ENCODE data around the gene PBX1. TPM values are rescaled to one million over a fixed set of nuclear protein-coding genes. Genes with fewer than 3 reads are reported as not detected.

Gene PBX1
- total and polyA plus RNA-seq, 2 of the 4 experiments (the other 2 are of a cell fraction) = 13.9 to 17.9 TPM

DNA sequence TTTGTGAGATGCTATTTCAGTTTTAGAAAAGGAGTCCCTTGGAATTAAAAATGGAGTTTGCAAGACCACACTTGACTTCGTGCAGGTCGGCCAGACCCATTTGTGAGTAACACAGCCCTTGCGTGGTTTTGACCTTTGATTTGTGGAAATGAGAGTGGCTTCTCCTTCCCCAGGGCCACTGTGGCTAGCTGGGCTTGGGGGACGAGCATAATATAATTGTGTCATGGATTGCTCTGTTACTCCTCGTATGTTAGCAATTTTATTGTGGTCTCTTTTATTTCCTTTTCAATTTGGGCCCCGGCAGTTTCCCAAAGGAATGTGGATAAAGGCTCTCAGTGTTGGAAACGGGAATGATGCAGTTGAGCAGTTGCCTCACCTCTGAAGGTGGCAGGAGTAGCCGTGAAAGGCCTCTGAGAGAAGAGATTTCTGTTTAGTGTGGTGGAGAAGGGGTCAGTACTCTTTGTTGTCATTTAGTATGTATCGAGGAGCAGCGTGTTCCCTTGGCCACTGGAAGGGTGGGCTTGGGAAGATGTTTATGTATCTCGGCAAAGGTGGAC is 194.6 kb downstream of the PBX1 start (continued):
- no peak for TF ChIP-seq NFE2L2 (IDR thresholded peaks at IDR 0.05; ENCODE audit: low read depth, low read length)
- TF ChIP-seq CEBPB (IDR thresholded peaks at IDR 0.05; ENCODE audit: low read depth, low read length) = no peak
- TF ChIP-seq MAZ (IDR thresholded peaks at IDR 0.05; ENCODE audit: borderline replicate concordance, low read depth, low read length) = no peak
- TF ChIP-seq RFX5 (IDR thresholded peaks at IDR 0.05; ENCODE audit: low read depth, low read length) = no peak
- no peak for TF ChIP-seq SMC3 (IDR thresholded peaks at IDR 0.05; ENCODE audit: low read depth, low read length)

DNA sequence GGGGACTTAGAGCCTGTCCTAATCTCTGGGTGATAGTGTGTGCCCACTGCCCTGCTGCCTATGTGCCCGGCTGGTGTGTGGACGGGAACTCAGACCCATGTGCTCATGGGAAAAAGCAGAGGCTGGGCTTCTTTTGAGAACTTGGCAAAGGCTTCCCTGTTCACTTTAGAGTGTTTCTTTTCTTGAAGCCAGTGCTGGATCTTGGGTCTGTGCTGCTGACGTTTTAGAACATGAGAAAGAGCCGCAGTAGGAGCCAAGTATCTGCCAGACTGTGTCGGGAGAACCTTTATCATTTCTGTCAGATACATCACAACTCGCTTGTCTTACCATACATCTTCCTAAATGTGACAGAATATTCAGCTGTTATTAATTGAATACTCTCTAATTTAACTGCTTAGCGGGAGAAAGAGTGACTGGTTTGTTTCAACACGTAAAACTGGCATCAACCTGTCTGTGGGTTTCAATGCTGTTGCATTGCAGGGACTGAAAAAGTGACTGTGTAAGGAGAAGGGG is 195.2 kb downstream of the PBX1 start:
- H3K4me2 ChIP-seq (ENCODE audit: low read depth, low read length) = peak overlapping the region; percentile 17
- peak overlapping the region; percentile 73; the same call in 2 of the 3 replicates for H2BK15ac ChIP-seq (ENCODE audit: low read depth, low read length)
- peak overlapping the region; percentile 76 to 80 for H4K8ac ChIP-seq (ENCODE audit: low read depth in 2 of 2, low read length in 2 of 2)
- peak overlapping the region; percentile 55; the same call in 1 of the 2 replicates for H3K23ac ChIP-seq (ENCODE audit: low read depth, low read length)
- peaks cover 18 to 21% of the 10 kb centered on the region in 2 experiments for H3K79me1 ChIP-seq (ENCODE audit: low read depth in 1 of 2, low read length in 2 of 2)
- dilution Hi-C loops (cut with HindIII; ENCODE audit: low sequenced_read_pairs, unreplicated experiment) = no loop called here
- H4K20me1 ChIP-seq (ENCODE audit: insufficient read depth, low read length) = no peaks in the 10 kb centered on the region
- no peaks in the 10 kb centered on the region for H3K9me3 ChIP-seq (ENCODE audit: control insufficient read depth, insufficient read depth, low read length)
- intact Hi-C loops (cut with micrococcal nuclease) = no loop called here
- peak overlapping the region; percentile 32; the same call in 1 of the 2 replicates for H3K9ac ChIP-seq (ENCODE audit: low read depth, low read length)
- peak overlapping the region; percentile 57 for H3K27ac ChIP-seq (ENCODE audit: insufficient read depth, low read length)
- BruUV-seq (replicated peaks) = no TSS peak
- no peaks in the 10 kb centered on the region for H3K27me3 ChIP-seq (ENCODE audit: control insufficient read depth, insufficient read depth, low read length)
- in situ Hi-C loops (cut with MboI; ENCODE audit: low sequenced_read_pairs) = no loop called here
- no peak overlapping the region for H2BK5ac ChIP-seq (ENCODE audit: low read depth, low read length, poor library complexity, severe bottlenecking)
- H2AK5ac ChIP-seq (ENCODE audit: low read depth, low read length) = peak overlapping the region; percentile 93
- H3K4ac ChIP-seq (ENCODE audit: low read depth, low read length) = peak overlapping the region; percentile 21
- H3K56ac ChIP-seq (ENCODE audit: extremely low read depth, insufficient read depth, low read length) = no peak overlapping the region
- ChIA-PET POLR2A (ENCODE audit: unreplicated experiment) (no interaction called here), CTCF (no interaction called here)
- TF ChIP-seq CEBPB (IDR thresholded peaks at IDR 0.05; ENCODE audit: low read depth, low read length) = no peak
- no peak for TF ChIP-seq MAZ (IDR thresholded peaks at IDR 0.05; ENCODE audit: borderline replicate concordance, low read depth, low read length)
- TF ChIP-seq, protein P1, sequence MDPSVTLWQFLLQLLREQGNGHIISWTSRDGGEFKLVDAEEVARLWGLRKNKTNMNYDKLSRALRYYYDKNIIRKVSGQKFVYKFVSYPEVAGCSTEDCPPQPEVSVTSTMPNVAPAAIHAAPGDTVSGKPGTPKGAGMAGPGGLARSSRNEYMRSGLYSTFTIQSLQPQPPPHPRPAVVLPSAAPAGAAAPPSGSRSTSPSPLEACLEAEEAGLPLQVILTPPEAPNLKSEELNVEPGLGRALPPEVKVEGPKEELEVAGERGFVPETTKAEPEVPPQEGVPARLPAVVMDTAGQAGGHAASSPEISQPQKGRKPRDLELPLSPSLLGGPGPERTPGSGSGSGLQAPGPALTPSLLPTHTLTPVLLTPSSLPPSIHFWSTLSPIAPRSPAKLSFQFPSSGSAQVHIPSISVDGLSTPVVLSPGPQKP (IDR thresholded peaks at IDR 0.05; ENCODE audit: borderline replicate concordance, low read depth, low read length) = no peak
- TF ChIP-seq, protein P2, sequence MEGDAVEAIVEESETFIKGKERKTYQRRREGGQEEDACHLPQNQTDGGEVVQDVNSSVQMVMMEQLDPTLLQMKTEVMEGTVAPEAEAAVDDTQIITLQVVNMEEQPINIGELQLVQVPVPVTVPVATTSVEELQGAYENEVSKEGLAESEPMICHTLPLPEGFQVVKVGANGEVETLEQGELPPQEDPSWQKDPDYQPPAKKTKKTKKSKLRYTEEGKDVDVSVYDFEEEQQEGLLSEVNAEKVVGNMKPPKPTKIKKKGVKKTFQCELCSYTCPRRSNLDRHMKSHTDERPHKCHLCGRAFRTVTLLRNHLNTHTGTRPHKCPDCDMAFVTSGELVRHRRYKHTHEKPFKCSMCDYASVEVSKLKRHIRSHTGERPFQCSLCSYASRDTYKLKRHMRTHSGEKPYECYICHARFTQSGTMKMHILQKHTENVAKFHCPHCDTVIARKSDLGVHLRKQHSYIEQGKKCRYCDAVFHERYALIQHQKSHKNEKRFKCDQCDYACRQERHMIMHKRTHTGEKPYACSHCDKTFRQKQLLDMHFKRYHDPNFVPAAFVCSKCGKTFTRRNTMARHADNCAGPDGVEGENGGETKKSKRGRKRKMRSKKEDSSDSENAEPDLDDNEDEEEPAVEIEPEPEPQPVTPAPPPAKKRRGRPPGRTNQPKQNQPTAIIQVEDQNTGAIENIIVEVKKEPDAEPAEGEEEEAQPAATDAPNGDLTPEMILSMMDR (conservative IDR thresholded peaks at IDR 0.05; ENCODE audit: low read depth, low read length) = no peak
- no peak for TF ChIP-seq RAD21 (IDR thresholded peaks at IDR 0.05; ENCODE audit: low read length)
- TF ChIP-seq POLR2A (IDR thresholded peaks at IDR 0.05; ENCODE audit: low read depth, low read length) = no peak
- TF ChIP-seq FOS (IDR thresholded peaks at IDR 0.05; ENCODE audit: low read depth, low read length) = no peak
- TF ChIP-seq CHD1 (IDR thresholded peaks at IDR 0.05; ENCODE audit: low read depth, low read length) = no peak
- no peak for TF ChIP-seq NFE2L2 (IDR thresholded peaks at IDR 0.05; ENCODE audit: low read depth, low read length)
- H2AK9ac ChIP-seq (replicated peaks; ENCODE audit: low read depth, low read length, poor library complexity) = no peak overlapping the region
- peaks cover 23% of the 10 kb centered on the region for H3K4me1 ChIP-seq (ENCODE audit: control insufficient read depth, insufficient read depth, low read length)
- H3K4me3 ChIP-seq (ENCODE audit: insufficient read depth, low read depth, low read length) = no peak overlapping the region
- DNase-seq (peak; percentile 55), ATAC-seq (ENCODE audit: low read depth) (peak; percentile 31)
- peak overlapping the region; percentile 70 for H4K91ac ChIP-seq (ENCODE audit: insufficient read depth, low read depth, low read length)
- H3K18ac ChIP-seq (ENCODE audit: low read depth, low read length) = peak overlapping the region; percentile 37
- peak overlapping the region; percentile 39; the same call in 1 of the 2 replicates for H2BK20ac ChIP-seq (ENCODE audit: low read depth, low read length)
- peak overlapping the region; percentile 68 for H2AFZ ChIP-seq (replicated peaks; ENCODE audit: low read length, poor library complexity)
- H2BK120ac ChIP-seq (ENCODE audit: low read depth, low read length) = peak overlapping the region; percentile 54
- WGBS, 2 experiments (ENCODE audit: extremely low coverage in 2 of 2, insufficient read length in 1 of 2) = 40% methylated on average over 2 of the region's 8 CpGs; no CpG with 5 or more reads in 1 of the 2 experiments
- peak overlapping the region; percentile 76 for H4K5ac ChIP-seq (ENCODE audit: low read depth, low read length)
- peak overlapping the region; percentile 2; the same call in 1 of the 2 replicates for H3K14ac ChIP-seq (replicated peaks; ENCODE audit: low read depth, low read length)
- no peaks in the 10 kb centered on the region for H3K36me3 ChIP-seq (ENCODE audit: control insufficient read depth, insufficient read depth, low read length)
- H3K9me1 ChIP-seq (ENCODE audit: insufficient read depth, low read length) = peaks cover 8% of the 10 kb centered on the region
